ENCODE measurements around the gene GUCY2F. TPM values are rescaled to one million over a fixed set of nuclear protein-coding genes. Genes with fewer than 3 reads are reported as not detected.

Gene GUCY2F
- total RNA-seq, 6 experiments from 2014 or later: not detected

- peaks cover 0 to 3% (median 0%) of the 10 kb centered on the region in 4 donors for H3K9me3 ChIP-seq
- H3K4me3 ChIP-seq: no peak overlapping the region
- no peak for DNase-seq
- H3K27me3 ChIP-seq: peaks cover 0 to 3% of the 10 kb centered on the region in 2 donors
- no peak for ATAC-seq
- TF ChIP-seq POLR2A (IDR thresholded peaks at IDR 0.05) (no peak), CTCF (IDR thresholded peaks at IDR 0.05) (no peak)
- H3K27ac ChIP-seq: no peak overlapping the region
- intact Hi-C loops (cut with DNase I): no loop called here
- no peaks in the 10 kb centered on the region for H3K4me1 ChIP-seq
- H3K36me3 ChIP-seq: no peaks in the 10 kb centered on the region
- WGBS (ENCODE audit: insufficient coverage, low coverage, low lambda C conversion rate, missing lambda C conversion rate): 20% methylated on average over 4 of the region's 4 CpGs
Measured at GRCh38 chrX:109403922-109404321, 78.0 kb downstream of the GUCY2F start.

GRCh38 chrX:109399831-109400230 lies 82.1 kb downstream of the GUCY2F start:
- no peak for DNase-seq
- WGBS (ENCODE audit: insufficient coverage, low coverage, low lambda C conversion rate, missing lambda C conversion rate): 20% methylated on average over 3 of the region's 3 CpGs
- Histone ChIP-seq H3K9me3 (peaks cover 0 to 3% (median 0%) of the 10 kb centered on the region in 4 donors), H3K36me3 (no peaks in the 10 kb centered on the region), H3K27me3 (peaks cover 0 to 3% of the 10 kb centered on the region in 2 donors), H3K27ac (no peak overlapping the region), H3K4me3 (no peak overlapping the region), H3K4me1 (no peaks in the 10 kb centered on the region)
- no peak for ATAC-seq
- intact Hi-C loops (cut with DNase I): no loop called here
- no peak for TF ChIP-seq POLR2A (IDR thresholded peaks at IDR 0.05)
- TF ChIP-seq CTCF (IDR thresholded peaks at IDR 0.05): no peak

GRCh38 chrX:109398833-109399232 lies 83.1 kb downstream of the GUCY2F start:
- no peaks in the 10 kb centered on the region for H3K9me3 ChIP-seq
- intact Hi-C loops (cut with DNase I): no loop called here
- no peaks in the 10 kb centered on the region for H3K36me3 ChIP-seq
- peaks cover 0 to 3% of the 10 kb centered on the region in 2 donors for H3K27me3 ChIP-seq
- no peak for TF ChIP-seq POLR2A (IDR thresholded peaks at IDR 0.05)
- TF ChIP-seq CTCF (IDR thresholded peaks at IDR 0.05): no peak
- 79% methylated on average over 2 of the region's 2 CpGs for WGBS (ENCODE audit: insufficient coverage, low coverage, low lambda C conversion rate, missing lambda C conversion rate)
- no peaks in the 10 kb centered on the region for H3K4me1 ChIP-seq
- H3K27ac ChIP-seq: no peak overlapping the region
- no peak for ATAC-seq
- DNase-seq: no peak
- no peak overlapping the region for H3K4me3 ChIP-seq

GRCh38 chrX:109398061-109398460 lies 83.8 kb downstream of the GUCY2F start:
- no peak for DNase-seq
- 100% methylated on average over 1 of the region's 1 CpG for WGBS (ENCODE audit: insufficient coverage, low coverage, low lambda C conversion rate, missing lambda C conversion rate)
- no peak for ATAC-seq
- TF ChIP-seq POLR2A (IDR thresholded peaks at IDR 0.05) (no peak), CTCF (IDR thresholded peaks at IDR 0.05) (no peak)
- H3K27me3 ChIP-seq: peaks cover 0 to 3% of the 10 kb centered on the region in 2 donors
- H3K27ac ChIP-seq: no peak overlapping the region
- no peak overlapping the region for H3K4me3 ChIP-seq
- no peaks in the 10 kb centered on the region for H3K36me3 ChIP-seq
- intact Hi-C loops (cut with DNase I): no loop called here
- no peaks in the 10 kb centered on the region for H3K4me1 ChIP-seq
- no peaks in the 10 kb centered on the region for H3K9me3 ChIP-seq

DNA sequence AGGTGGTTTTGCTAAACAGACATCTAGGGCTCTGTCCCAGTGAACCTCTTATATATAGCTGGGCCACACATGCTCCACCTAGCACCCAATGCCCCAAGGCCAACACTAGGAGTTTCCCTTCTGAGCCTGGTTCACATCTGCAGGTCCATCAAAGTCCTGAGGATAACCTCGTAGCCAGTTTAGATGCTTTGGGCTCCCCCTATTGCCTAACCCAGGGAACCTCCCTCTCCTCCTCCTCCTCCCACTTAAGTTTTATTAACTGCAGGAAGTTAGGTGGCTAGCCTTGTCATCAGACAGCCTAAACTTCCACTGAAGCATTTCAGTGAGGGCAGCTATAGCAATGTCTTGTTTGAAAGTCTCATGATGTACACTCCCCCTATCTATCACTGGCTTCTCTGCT lies 88.0 kb downstream of the GUCY2F start:
- H3K27ac ChIP-seq: no peak overlapping the region
- DNase-seq (no peak), ATAC-seq (peak in 1 of 4 donors; percentile 43)
- no peak for TF ChIP-seq POLR2A (IDR thresholded peaks at IDR 0.05)
- peak in 1 of 4 donors; percentile 5 for TF ChIP-seq CTCF (IDR thresholded peaks at IDR 0.05)
- no peaks in the 10 kb centered on the region for H3K36me3 ChIP-seq
- no peaks in the 10 kb centered on the region for H3K4me1 ChIP-seq
- 0% methylated on average over 1 of the region's 1 CpG for WGBS (ENCODE audit: insufficient coverage, low coverage, low lambda C conversion rate, missing lambda C conversion rate)
- no peaks in the 10 kb centered on the region for H3K9me3 ChIP-seq
- intact Hi-C loops (cut with DNase I): no loop called here
- H3K27me3 ChIP-seq: no peaks in the 10 kb centered on the region
- H3K4me3 ChIP-seq: no peak overlapping the region
